Ammon's horn (tissue), 1 donor: Measurements from ENCODE around the gene ENOX1.

ENCODE experiments used
- DNase-seq: peaks from one replicate; pipeline ENCODE4 v3.0.0-alpha.2; 2016; ENCODE audit warnings: low spot score

ENOX1 gene

DNA sequence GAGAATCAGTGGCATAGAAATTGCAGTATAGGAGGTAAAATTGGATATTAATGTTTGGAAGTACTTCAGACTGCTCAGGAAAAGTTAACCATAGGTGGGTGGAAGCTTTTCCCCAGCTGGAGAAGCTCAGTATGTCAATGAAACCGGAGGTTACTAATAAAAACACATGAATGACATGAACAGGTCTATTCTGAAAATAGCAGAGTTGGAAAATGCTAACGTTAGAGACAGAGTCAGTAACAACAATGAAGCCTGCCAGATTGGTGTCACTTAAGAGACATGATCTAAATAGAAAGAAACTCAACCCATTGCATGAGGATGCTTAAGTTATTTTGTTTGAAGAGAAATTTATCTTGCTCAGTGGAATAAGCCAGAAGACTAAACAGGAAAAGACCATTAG is 398.9 kb downstream of the ENOX1 start:
- no peak for DNase-seq

DNA sequence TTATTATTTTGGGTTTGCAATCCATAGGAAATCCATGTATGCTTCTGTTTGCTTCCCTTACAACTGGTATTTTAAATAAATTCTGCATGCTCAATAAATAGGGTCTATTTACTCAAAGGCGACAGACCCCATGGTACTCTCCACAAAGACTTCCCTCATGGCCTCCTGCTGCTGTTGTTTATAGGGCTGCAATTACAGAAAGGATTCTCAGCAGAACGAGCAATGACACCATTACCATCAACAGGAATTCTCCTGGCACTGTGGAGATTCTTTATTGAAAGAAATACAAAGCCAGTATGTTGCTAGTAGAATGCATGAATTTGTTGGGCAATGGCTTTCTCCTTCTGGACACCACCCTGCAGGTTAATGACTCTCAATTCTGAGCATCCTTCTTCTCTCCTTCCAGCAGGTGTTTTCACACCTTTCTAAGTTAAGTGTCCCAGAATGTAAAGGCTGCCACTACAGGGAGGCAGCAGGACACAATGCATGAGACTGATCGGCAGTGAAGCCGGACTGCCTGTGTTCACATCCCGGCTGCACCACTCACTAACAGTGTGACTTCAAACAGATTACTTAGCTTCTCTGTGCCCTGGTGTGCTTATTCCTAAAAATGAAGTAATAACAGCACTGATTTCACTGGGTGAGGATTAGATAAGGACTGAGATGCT is 403.1 kb downstream of the ENOX1 start:
- no peak for DNase-seq

DNA sequence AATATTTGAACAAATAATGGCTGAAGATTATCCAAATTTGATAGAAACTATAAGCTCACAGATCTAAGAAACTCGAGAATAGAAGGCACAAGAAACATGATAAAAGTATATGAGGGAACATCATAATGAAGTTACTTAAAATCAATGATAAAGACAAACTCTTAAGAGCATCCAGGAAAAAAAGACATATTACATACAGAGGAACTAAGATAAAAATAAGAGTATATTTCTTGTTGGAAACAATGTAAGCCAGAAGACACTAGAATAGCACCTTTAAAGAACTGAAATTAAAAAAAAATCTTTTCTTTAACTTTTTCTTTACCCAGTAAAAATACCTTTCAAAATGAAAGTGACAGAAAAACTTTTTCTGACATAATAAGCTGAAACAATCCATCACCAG is 407.0 kb downstream of the ENOX1 start:
- no peak for DNase-seq

DNA sequence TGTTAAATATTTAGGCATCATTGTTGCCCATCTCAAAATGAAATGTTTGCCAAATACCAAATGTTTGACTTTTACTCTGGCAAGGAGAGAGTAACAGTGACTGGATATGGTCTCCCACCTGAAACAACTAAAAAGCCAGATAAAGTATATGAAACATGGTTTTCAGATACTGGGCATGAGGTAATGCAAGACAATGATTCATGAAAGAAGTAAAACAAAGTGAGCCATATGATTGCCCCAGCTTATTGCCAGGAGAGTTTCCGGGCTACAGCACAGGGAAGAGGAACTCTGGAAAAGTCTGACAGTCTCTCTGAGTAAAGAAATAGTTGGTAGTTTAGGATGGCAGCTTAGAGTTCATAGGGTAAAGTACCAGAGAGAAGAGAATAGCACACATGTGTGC is 408.8 kb downstream of the ENOX1 start:
- no peak for DNase-seq

DNA sequence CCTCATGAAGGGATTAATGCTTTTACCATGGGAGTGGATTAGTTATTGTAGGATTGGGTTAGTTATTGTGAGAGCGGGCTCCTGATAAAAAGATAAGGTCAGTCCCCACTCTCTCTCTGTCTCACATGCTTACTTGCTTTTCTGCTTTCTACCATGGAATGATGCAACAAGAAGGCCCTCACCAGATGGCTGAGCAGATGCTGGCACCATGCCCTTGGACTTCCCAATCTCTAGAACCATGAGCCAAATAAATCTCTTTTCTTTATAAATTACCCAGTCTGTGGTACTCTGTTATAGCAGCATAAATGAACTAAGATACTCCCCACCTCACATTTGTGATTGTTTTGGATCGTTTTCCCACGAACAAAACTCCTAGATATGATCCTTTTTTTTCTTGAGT is 409.6 kb downstream of the ENOX1 start:
- DNase-seq: no peak

DNA sequence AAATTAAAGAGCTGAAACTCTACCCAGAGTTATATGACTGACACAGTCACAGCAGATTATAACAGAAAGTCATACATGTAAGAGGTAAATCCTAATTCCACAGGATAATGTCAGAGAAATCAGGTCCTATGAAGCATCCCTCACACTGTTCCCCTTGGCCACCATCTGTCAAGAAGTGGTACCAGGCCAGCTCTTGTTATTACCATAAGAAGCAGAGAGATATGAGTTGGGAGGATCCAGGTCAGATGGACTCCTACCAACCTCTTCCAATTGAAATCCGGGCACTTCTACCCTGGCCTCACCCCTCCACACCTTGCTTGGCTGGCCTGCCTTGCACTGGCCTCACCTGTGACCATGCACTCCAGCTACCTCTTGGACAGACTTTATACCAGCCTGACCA is 410.2 kb downstream of the ENOX1 start:
- DNase-seq: no peak

DNA sequence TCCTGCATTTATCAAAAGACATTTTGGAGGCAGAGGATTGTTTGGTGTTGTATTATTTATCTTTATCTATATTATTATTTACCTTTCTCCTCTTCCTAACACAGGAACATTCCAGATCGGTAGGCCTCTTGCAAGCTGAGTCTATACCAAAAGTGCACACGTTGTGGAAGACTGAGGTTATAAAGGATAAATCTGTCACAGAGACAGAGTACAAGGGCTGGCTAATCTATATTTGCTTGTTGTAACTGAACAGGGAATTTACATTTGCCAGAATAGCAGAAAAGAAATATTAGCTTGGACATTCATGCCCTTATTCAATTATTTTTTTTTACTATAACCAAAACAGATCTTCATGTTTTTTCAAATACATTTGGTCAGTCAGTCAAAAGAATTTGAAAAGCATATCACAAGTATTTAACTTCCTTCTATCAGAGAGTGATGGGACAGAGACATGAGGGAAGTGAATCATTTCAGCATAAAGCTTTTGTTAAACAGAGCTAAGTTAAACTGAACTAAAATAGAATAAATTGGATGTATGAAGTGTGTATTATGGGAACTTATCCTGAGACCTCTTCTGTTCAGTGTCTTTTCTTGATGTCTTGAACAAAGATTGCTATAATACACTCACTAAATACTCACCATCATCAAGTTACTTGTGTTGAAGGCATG is 410.8 kb downstream of the ENOX1 start:
- DNase-seq: no peak

DNA sequence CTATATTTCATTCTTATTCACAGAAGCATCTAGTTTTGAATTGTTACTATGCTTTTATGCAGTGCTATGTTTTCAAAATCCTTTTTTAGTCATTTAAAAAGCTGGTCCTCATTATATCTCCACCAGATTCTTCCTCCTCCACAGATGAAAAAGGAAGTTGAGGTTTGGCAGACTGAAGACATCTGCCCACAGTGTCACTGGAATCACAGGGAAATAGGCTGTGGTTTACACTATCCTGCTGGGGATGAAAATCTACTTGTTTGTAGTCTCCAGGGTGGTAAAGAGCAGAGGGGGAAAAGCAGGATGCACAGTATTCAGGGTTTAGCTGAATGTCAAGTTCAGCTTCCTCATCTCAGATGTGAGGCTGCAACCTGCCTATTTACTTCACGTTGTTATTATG is 412.2 kb downstream of the ENOX1 start:
- peak; percentile 53 for DNase-seq

DNA sequence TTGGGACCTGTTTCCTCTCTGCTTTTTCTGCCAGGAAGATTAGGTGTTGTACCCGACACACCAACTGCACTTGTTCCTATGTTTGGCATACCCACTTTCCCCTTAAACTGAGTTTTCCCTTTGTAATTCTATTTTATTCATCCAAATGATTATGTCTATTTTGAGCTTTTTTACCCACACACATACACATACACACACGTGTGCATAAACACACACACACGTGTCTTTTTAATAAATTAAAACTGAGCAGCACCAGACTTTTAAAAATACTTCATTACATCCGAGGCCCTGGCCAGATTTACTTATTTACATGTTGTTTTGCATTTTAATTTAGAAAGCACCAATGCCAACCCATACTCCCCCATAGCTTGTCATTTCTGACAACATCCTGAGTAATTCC is 413.4 kb downstream of the ENOX1 start:
- no peak for DNase-seq

DNA sequence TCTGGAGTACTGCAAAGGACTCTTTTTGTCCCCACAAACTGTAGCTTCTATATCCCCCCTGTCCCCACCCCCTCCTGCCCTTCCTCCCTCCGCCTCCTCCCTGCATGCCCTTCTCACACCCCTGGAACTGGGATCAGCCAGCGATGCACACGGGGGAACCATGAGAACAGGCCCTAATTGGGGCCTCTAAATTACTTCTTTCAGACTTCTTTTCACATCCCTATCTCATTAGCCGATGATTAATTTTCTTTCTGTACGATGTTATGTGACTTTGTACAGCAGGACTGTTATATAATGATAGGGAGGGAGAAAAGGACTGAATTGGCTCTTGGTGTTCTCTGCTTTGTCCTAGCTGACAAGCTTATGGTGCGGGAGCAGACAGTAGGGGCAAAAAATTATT is 415.9 kb downstream of the ENOX1 start:
- DNase-seq: no peak

DNA sequence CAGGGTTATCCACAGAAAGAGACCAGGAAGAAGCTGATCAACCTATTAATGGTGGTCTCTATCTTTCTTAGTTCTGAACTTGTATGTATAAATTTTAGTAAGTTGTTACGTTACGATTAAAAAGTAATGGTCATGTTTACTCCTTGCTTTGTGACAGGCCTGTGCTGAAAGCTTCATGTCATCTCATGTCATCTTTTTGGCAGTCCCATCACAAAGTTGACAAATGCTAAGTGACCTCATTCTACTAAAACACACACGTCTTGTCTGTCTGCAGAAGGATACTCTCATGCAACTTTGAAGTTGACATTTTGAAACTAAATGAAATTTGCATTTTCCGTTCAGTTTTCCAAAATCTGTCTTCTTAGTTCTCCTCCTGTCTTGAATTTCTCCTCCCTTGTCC is 417.5 kb downstream of the ENOX1 start:
- no peak for DNase-seq

DNA sequence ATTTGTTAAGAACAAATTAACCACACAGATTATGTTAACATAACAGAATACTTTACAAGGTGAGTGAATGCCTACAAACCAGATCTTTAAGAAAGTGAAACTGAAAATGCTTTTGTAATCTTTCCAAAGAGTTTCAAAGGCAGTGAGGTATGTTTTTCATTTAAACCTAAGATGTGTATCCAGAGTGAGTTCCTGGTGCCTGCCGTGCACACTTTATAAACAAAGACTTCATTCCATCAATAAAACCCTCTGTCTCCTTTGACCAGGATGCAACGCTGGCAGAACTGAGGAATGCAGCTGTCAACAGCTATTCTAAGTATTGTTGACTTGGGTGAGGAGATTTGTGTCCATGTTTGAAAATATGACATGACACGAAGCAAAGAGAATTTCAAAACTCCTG is 418.8 kb downstream of the ENOX1 start:
- no peak for DNase-seq

DNA sequence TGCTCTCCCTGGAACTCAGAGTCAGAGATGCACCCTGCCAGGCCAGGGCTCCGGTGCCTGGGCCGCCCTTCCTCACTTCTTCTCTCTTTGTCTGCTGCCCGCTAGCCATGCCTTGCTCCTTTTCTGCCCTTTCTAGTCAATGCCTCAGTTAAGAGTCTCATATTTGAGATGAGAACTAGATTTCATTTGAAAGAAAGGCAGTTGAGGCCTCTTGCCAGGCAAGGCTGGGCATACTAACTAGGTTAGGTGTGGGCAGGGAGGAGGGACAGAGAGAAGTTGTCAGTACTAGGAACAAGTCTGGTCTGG is 421.8 kb downstream of the ENOX1 start:
- DNase-seq: no peak

DNA sequence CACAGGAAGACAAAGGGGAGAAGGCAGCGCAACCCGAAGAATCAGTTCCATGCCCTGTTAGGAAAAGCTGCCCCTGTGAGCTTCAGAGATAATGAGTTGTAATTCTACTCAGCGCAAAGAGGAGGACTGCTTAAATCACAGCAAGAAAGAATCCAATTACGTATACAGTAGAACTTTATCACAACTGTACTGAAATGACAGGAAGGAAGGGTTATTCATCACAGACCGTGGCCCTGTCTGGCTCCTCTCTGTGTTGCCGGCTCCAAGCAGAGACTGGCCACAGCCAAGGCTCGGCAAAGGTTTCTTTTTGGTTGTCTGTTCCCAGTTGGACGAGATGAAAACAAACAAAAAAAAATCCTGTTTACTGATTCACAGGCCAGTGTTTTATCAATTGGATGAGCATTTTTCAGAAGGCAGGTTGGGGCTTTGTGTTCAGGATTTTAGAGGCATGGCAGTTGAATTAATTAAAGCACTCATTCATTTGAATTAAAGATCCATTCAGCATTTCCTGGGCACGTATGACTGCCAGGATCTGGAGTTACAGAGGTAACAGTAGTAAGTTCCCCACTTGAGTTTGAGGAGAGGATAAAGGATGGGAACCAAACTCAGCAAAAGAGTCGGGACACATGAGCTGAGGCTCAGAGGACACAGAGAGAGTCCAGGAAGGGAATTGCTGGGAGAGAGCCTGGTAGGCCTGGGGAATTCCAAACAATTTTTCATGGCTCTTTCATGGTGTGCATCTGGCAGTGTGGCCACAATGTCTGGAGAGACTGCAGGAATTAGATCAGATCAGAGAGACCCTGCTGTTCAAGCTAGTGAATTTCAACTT is 422.3 kb downstream of the ENOX1 start:
- DNase-seq: no peak

DNA sequence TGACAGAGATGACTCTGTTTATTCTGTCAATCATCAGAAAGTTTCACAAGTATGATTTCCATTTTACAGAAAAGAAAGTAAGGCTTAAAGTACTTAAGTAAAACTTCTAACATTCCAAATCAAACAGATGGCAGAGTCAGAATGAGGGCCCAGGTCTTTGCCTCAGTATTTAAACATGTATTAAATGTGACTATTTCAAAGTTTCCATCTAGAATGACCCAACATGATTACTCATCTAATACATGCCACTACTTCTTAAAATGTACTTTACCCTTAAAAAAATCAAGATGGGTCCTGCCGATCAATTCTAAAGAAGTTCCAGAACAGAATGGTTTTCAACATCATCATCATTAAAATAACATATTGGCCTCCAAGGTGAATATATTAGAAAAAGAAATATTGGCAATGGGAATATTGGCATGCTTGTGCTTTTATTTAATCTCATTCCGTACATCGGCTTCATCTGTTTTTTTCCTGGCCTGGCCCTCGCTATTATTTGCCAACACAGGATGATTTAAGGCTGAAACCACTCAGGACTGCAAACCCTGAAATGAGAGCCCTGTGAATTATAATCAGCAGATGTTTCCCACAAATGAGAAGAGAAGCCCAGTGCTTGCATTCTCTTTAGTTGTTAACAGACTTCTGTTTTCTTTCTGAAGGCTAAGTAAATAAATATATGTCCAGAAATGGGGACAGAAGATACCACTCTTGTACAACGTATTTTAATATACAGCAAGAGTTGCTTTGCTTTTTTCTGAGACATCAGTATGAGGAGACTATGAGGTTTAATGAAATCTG is 423.4 kb downstream of the ENOX1 start:
- DNase-seq: no peak

DNA sequence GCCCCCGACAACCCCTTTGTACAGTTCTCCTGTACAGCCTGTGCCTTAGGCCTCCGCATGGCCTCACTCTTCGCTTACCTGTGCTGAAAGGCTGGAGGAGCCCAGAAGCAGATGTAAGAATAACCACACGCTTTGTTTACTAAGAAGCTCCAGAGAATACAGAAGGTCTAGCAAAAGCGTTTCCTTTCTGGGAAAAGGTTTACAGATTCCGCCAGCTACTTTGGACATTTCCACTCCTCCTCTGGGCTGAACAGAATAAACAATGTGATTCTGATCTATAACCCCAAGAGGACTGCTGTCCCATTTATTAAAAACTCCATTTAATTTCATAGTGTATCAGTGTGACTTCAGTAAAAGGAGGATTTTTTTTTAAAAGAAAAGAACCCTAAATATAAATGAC is 424.2 kb downstream of the ENOX1 start:
- DNase-seq: no peak

DNA sequence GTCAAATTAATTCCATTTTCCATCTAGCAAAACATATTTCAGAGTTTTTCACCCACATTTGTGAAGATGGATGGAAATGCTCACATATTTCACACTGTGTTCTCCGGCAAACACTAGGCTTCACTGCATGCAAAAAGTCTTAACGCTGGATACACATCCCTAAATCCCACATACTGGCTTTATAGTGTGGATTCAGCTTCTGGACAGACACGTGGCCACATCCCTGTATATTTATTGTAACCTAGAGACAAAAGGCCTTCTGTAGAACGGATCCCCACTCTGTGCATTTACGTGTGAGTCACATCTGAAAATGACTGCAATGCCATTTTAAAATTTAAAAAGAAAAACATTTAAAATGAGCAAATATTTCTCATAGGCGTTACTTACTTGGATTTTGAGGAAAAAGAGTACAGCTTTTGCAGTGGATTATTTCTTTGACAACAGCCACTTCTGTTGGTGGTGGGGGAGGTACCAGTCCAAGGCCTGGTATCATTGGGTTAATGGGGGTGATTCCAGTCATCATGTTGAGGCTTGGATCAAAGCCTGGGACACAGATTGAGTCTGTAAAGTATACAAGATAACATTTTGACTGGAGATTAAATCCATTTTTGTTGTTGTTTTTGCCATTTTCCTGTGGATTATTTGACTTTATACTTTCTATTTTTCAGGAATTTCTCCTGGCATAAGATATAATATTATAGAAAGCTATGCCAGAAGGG is 425.7 kb downstream of the ENOX1 start:
- no peak for DNase-seq

DNA sequence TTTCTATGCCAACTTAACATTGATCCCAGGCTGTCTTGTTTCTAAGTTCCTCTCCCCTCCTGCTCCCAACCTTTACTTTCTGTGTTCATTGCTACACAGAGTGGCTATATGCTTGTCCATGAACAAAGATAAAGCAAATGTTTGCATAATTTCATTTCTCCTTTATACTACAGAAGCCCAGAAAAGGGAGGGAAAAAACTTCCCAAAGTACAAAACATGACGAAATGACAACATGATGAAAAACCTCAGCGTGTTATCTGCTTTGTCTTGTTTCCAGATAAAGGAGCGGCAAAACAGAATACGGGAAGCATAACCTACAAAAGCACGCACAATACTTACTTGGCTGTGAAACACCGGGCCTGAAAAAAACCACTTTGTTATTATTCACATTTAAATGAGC is 426.6 kb downstream of the ENOX1 start:
- DNase-seq: no peak

DNA sequence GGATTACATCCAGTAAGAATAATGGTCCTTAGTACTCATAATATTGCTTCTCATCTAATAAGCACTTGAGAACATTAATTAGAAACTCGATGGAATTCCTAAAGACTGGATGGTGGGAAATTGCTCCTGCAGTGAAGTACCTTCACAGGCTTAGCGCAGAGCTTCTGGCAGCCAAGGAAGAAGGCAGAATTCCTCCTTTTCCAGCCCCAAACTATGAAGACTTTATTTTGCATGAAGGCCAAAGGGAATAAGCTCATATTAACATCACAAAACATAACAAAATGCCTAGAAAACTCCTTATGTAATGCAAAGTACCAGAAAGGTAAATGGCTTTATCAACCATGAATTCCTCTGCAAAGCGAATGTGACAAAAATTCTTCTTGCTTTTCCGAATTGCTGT is 427.2 kb downstream of the ENOX1 start:
- DNase-seq: no peak

DNA sequence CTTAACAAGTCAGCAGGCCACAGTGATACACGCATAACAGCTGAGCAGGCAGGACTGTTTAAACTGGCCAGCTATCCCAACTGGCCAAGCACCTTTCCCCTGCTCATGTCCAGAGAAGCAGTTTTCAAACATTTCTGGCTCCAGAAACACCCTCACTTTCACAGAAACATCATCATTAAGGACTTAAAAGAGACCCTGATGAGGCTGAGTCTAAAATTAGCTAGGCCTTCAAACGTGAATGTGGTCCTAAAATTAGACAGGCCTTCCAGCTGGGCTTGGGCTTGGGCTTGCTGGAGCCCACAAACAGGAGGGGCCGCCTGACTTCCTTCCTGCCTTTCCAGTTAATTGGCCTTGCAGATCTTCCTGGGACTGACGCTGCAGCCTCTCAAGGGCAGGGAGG is 429.2 kb downstream of the ENOX1 start:
- no peak for DNase-seq

DNA sequence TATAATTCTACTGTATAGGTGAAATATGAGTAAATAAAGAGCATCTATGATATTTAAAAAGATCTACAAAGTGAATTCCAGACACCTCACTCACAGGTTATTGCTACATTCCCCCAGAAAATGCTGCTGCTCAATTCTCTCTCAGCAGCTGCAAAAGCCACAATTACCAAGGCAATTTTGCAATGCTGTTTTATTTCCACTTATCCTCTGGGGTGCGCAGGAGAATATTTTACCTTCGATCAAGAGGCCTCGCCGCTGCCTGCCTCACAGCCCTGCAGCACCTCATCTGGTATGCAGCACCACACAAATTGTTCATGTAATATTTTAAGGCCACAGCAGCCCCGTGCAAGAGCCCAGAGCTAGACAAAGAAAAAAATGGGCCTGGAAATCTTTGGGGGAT is 430.2 kb downstream of the ENOX1 start:
- no peak for DNase-seq

DNA sequence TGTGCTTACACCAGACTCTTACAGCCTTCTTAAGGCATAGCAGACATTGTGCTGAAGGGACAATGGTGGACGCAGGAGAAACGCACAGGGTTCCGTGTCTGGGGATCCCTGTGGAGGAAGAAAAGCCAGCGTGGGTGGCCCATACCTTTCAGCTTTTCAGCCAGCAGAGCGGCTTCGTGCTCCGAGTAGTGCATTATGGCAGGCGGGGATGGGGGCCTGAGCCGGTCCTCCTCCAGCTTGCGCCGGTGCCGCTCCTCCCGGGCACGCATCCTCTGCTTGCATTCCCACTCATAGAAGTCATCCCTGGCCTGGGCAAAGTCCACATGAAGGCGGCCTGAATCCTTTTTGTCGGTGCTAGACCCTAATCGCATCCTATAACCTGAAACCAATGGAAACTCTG is 431.0 kb downstream of the ENOX1 start:
- DNase-seq: no peak
